GM21825 (cell line): ENCODE results near the gene RBM5.

ENCODE experiments used
- ATAC-seq: cut with Tn5 transposase; IDR thresholded peaks from one replicate; pipeline ENCODE4 v1.9.1; 2021; ENCODE audit warnings: mild to moderate bottlenecking, moderate library complexity; ENCODE audit not compliant: unreplicated experiment

The RBM5 gene

DNA sequence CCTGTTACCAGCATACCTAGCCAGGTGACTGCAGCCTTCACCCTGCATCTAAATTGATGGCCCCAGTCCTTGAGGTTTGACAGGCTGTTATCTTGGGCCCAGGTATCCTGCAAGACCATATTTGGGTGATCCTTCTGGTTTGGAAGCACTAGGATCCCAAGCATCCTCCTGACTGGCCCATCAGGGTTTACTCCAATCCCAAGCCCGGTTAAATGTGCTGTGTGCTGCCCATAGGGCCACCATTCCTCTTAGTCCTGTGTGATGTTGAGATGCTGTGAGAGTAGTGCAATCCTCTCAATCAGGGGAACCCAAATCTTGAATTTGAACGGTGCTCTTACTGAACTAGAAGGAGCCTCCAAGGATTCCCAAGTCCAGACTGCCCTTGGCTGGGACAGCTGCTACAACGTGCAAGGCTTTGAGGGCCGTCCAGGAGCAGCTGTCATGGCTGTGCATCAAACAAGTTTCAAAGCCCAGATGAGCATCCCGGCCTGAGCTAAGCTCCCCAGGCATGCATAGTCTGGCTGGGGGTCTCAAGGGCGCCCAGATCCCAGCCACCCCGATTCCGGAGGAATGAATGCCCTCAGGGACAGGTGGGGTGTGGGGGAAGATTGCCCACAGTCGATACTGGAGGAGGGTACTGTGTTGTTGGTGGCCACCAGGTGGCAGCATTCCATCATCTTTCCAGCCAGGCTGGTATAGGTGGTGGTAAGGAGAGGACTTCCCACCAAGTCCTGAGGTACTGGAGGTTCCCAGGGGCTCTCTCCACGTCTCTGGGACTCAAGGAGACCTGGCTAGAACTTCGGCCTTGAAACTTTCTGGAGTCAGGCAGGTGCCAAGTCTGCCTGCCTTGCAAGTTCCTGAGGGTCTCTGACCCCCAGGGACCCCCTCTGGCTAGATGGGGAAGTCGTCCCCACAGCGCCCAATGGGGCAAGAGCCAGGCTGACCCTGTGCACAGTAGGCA lies 32.6 kb downstream of the RBM5 start:
- ATAC-seq, result no peak

GRCh38 chr3:50122071-50122470 lies 33.4 kb downstream of the RBM5 start:
- ATAC-seq, result no peak

DNA sequence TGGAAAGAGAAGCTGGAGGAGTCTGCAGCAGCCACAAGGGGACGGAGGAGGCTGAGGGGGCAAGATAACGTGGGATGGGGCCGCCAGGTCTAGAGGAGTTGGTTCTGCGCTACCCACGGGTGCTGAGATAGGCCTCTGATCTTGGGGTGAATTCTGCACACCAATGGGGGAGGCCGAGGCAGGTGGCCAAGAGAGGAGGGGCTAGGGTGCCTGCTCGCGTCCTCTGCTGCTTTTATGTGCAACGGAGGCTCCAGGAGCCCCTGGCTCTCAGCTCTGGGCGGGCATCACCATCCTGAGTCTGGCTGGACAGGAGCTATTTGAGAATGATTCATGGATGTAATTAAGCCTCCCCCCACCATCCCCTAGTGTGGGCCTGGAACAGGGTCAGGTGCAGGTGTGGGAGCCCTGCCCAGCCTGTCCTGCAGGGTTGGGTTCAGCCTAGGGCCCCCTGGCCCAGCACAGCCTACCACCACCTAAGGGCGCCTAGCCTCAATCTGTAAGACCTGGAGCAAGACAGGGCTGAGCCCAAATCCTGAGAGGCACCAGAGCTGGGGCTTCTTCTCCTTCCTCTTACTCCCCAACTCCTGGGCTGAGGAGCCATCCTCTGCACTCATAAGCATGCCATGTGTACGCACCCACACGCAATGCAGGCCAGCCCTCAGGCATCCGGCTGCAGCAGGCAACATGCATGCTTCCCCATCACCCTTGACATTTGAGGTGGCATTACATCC lies 34.1 kb downstream of the RBM5 start:
- no peak for ATAC-seq

DNA sequence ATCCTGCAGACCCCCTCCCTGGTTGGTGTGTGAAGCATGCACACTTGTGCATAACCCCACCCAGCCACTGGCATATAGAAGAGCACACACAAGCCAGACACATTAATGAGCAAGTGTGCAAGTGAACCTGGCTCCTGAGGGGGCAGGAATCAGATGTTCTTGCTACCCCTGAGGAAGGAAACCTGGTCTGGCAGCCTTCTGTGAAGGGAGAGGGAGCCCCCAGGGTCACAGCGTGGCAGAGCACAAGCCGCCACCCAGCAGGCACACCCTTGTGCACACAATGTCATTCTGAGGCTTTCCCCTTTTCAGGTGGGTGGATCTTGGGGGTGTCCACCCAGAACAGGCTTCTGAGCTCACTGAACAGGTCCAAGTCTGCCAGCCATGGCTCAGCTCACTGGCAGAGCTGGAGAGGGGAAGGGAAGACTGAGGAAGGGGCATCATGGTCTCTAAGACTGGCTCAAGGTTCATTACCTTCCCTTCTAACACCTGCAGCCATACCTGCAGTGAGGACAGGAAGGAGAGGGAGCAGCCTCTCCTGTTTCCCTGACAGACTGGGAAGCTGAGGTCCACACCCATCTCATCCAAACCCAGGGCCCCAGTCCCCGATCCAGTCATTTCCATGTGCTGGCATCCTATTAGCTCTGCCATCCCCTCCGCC lies 34.8 kb downstream of the RBM5 start:
- no peak for ATAC-seq

GRCh38 chr3:50124052-50124799 lies 35.5 kb downstream of the RBM5 start:
- ATAC-seq, result no peak

DNA sequence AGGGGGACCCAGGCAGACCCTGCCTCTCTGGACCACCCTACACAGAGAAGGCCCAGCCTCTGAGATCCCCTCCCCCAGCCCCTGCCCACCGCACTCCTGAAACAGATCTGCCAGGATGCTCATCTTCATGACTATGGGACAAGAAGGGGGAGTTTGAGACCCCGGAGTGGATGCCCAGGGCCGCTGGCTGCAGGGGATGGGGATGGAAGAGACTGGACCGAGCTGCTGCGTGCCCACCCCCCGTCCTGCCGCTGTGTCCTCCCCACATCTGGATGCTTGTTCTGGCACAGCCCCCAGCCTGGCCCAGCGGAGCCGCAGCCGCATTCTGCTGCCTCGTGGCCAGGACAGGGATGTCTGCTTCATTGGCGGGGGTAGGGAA lies 36.1 kb downstream of the RBM5 start:
- ATAC-seq, result no peak

- no peak for ATAC-seq
Measured at GRCh38 chr3:50125541-50126286, 37.0 kb downstream of the RBM5 start.

DNA sequence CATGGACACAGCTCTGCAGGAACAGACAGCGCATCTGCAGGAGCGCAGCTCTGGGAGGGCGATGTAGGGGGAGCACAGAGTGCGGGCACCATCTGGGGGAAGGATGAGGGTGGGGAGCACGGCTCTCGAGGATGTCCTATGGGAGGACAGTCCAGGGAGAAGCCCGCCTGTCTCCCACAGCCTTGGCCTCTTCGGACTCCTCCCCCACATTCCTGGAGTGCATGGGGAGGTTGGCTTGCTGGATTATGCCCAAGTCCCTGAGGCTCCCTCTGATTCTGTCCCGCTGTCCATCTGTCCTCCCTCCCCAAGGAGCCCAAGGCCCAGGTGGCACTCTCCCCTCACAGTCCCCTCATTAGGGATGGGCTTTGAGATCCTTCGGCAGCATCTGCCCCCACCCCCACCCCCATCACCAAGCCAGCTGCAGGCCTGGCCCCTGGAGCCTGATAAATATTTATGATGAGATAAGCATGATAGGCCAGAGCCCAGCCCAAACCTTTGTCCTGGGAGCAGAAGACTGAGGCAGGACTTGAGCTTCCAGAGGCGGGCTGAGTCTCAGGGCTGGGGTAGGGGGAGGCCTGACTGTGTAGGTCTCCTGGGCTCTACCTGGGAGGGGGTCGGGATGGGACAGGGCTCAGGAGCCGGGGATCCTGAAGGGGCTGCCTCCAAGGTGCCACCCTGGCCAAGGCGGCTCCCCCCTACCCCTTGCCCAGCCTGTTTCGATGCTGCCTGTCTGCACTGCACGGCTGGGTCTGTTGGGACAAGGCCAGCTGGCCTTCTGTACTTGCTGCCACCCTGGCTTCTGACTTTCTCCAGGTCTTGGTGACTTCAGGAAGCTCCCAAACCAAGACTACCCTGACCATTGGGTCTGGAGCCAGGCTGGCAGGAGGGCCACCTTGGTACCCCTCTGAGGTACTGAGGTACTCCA lies 37.8 kb downstream of the RBM5 start:
- ATAC-seq, result no peak

DNA sequence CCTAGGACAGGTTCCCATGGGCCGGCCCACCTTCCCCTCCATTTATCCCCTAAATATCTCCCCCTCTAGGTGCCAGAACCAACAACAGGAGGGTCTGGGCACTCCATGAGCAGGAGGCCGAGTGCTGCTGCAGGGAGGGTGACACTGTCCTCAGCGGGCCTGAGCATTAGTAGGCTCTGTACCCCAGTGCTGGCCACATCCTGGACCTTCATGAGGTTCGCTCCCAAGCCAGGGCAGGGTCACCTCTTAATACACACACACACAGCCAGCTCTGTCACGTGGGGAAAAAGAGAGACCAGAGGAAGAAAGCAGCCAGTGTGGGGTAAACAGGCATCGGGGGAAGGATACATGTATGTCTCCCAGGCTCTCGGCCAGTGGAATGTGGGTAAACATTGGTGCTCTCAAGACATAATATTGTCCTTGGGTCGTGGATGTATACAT lies 38.6 kb downstream of the RBM5 start:
- no peak for ATAC-seq

DNA sequence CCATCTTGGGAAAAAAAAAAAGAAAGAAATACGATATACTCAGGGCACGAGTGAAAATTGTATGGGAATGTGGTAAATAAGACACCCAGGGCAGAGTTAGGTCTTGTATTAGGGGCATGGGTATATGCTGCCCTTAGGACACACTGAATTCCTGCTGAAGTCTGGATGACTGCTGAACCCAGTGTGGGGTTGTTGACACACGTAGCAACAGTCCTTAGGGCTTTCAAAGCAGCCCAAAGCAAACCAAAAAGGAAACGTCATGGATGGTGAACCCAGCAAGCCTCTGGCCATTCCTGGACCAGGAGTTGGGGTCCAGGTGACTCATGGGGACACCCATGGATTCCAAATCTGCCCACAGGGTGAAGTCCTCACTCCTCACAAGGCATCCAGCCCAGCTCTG lies 39.3 kb downstream of the RBM5 start:
- ATAC-seq, result no peak

- ATAC-seq, result no peak
Measured at GRCh38 chr3:50130436-50130835, 41.7 kb downstream of the RBM5 start.

DNA sequence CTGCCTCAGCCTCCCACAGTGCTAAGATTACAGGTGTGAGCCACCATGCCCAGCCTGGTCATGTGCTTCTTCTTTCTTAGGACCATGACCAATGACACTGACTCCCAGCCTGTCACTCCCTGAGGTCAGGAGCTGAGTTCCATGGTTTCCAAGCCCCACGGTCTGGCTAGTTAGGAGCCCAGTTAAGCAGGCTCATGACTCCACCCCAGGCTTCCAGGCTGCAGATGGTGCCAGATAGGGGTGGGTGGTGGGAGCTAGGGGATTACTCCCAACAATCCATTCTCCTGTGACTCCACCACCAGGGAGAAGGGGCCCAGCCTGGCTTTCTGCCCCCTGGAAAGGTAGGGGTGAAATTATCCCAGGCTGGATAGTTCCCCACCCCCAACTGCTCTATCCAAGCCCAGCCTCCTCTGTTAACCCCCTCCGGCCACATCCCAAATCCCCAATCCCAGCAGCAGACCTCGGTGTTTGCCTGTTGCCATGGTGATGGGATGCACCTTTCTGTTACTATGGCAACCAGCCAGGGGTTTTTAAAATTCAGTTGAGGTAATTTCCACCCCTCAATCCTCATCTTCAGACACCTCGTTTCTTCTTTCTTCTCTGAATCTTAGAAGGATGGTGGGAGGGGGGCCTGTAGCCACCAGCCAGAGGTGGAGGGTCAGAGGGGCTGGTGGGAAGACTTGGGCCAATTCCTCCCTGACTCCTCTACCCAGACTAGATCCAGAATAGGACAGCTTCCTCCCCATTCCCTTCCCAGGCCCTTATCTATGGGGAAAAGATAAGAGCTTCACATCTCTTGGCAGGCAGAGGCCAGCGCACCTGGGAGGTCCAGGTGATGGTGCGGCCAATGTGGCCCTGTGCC lies 43.9 kb downstream of the RBM5 start:
- no peak for ATAC-seq

DNA sequence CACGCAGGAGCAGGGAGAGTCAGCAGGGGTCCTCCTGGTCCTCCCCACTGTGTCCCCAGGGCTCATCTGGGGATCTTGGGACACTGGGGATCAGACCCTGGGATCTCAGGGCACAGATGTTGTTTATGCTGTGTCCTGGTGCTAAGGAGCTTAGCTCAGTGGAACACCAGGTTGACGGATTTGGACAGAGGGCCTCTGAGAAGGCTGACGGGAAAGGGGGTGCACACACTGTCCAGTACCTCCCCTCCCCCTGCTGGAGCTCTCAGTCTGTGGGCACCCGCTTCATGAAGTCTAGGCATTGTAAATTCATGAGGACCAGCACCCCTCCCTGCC lies 44.5 kb downstream of the RBM5 start:
- ATAC-seq, result no peak

- ATAC-seq, result no peak
Measured at GRCh38 chr3:50134367-50134766, 45.6 kb downstream of the RBM5 start.

- ATAC-seq, result no peak
Measured at GRCh38 chr3:50135964-50136363, 47.2 kb downstream of the RBM5 start.

- ATAC-seq, result no peak
Measured at GRCh38 chr3:50136714-50137405, 48.1 kb downstream of the RBM5 start.

DNA sequence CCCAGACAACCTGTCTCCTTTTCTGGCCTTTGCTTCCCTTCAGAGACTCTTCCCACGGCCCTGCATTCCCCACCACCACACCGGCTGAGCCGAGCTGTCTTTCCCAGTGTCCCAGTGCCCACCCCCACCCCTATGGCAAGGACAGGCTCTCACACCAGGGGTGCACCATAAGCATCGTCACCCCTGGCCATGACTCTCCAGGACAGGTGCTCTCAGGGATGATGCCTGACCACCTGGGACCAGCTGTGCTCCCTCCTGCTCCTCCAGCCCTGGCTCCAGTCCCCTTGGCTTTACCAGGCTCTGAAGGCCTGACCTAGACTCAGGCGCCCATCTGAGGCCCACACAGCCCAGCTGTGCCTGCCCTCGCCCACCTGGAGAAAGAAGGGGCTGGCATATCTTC lies 48.8 kb downstream of the RBM5 start:
- no peak for ATAC-seq
